NCI-H1417 treated with DMSO at 0.1 percent for 48 hours (cell line): ENCODE measurements around the gene C22orf39.

ENCODE experiments used
- DNase-seq: peaks from one replicate; lab custom pipeline; 2025; lab: John Stamatoyannopoulos, UW

Gene C22orf39

DNA sequence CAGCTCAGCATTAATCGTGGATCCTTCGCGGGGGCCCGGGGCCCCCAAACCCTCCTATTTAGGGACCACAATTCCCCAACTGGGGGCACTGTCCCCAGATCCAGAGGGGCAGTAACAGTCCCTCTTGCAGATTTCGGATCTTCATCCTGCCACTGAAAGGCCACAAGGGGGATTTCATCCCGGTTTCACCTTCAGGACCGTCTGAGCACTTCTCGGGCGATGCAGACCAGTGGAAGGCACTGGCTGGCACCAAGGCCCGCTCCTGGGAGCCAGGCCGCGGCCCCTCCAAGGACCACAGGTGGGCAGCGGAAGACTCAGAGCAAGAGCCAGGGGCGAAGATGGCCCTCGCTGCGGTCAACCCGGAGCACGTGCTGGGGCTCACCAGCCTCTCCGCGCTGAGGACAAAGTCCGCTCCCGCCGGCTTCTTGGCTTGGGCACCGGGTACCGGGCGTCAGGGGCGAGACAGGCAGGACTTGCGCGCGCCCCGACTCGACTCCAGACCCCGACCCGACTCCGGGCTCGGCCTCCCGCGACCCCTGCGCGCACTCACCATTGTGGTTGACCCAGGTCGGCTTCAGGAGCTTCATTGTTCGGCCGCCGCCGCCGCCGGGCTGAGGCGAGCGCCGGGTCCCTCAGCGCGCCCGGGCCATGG lies 16.5 kb downstream of the C22orf39 start:
- DNase-seq: no peak

DNA sequence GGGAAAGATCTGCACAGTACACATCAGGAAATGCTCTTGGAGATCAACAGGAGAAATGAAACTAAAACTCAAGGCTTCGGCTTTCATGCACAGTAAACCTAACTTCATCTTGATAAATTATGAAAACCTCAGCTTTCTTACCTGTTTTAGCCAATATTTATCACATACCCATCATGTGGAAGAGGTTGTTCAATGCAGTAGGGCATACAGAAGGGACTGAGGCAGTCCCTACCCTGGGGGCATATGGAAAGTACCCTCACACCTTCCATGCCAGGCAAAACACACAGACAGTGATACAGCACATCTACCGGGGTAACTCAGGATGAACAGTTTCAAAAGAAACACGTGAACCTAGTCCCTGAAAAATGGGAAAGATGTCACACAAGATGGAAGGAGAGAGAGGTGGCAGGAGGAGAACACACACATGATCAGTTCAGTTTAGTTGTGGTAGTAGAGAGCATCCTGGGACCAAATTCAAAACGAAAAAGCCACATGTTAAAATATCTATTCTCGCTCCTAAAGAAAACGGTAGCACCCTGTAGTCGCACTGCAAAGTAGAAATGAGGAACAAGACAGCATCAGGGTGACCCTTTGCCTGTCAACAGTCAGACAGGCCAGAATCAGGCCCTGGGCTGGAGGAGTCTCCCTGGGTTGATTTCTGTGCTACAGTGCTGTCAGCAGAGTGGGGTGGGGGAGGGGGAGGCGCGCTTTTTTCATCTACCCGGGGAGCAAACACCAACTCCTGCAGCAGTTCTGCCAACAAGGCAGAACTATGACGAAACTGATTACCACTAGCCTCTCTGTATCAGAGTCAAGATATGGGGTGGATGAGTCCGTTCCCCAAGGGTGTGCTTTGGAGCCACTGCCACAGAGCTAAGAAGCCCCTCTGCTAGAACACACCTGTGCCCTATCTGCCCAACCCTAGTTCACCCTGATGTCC lies 17.3 kb downstream of the C22orf39 start:
- DNase-seq: no peak

DNA sequence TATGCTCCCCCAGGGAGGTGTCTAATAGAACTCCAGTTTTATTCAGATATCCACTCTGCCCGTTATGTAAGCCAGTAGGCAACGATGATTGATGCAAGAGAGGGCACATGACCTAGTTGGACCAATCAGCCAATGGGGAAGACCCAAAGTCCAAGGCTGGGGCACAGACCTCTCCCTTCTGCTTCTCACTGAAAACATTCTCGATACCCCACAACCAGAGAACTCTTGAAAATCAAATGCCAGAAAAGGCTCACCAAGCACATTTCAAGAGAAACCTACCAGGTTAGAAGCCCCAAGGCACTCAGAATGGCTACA lies 23.4 kb downstream of the C22orf39 start:
- no peak for DNase-seq

DNA sequence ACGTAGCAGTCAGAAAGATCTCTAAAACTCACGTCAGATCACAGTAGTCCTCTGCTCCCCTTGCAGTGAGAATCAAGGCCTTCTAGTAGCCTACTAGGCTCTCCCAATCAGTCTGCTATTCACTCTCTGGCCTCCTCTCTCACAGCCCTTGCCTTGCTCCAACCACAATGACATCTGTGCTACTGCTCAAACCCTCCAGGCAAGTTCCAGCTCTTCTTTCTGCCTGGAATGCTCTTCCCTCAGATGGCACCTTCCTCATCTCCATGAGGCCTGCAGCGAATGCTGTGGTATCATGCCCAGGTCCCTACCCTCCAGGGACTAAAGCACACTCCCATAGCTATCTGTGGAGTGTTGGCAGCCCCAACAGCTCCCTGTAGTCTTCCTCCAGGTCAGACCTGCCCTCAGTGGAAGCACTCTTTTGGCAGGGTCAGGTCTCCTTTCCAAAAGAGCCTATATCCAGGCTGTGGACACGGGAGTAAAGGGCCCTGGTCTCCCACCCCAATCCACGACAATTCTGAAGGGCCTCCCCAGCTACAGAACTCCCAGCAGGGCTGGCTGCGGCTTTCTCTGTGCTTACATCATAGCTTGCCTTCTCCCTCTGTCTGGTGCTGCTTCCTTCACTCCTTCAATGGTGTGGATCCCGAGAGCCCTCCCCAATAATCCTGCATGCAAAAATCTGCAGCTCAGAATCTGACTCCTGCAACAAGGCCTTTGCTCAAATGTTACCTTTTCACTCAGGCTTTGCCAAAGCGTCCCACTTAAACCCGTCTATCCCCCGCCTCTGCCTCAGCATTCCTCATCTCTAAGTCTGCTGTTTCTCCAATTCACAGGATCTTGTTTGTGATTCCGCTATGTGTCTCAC lies 24.8 kb downstream of the C22orf39 start:
- no peak for DNase-seq

DNA sequence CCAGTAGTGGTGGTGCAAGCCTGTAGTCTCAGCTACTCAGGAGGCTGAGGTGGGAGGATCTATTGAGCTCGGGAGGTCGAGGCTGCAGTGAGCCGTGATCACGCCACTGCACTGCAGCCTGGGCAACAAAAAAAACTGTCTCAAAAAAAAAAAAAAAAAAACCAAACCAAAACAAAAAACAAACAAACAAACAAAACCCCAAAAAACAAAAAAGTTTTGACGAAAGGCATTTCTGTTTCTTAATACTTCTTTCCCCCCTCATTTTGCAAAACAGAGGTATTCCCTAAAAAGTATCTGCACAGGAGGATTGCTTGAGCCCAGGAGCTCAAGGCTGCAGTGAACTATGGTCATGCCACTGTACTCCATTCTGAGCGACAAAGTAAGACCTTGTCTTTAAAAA lies 27.2 kb downstream of the C22orf39 start:
- DNase-seq: no peak

DNA sequence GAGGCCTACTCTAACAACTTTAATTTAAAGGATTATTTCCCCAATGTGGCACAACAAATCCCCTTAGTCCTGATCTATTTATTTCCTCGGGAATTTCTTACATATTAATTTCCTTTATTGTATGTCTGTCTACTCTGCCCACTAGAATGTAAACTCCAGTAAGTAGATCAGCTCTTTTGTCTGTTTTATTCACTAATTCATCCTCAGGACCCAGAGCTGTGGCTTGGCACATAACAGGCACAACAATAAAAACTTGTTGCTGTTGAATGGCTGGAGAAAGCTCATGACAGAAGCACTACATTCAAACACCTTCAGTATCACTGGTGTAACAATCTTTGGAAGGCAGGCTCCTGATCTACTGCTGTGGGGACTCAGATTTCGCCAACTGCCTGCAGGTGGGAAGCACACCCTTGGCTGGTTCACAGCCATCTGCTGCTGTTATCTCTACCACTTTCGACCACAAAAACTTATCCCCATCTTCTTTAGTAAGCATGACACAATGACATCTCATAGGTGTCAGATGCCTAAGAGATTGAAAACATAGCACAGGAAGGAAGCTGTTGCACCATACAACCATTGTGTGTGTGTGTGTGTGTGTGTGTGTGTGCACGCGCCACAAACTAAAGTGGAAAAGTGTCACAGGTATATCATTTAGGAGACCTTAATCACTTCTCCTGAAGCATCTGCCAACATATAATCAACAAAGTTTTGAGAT lies 27.9 kb downstream of the C22orf39 start:
- no peak for DNase-seq

DNA sequence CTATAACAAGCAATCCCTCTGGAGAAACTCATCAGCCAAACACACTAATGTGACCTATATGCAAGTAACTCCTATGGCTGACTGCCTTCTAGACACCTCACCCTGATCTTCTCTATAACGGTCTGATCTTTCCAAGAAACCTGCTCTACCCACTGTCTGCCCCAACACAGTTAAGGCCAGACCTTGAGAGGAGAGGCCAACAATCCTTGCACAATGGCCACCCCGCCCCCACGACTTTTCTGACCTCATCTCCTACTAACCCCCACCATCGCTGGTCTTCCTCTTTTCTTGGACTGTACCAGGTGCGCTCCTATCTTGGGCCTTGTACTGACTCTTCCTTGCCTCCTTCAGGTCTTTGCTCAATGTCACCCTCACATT lies 28.4 kb downstream of the C22orf39 start:
- no peak for DNase-seq

DNA sequence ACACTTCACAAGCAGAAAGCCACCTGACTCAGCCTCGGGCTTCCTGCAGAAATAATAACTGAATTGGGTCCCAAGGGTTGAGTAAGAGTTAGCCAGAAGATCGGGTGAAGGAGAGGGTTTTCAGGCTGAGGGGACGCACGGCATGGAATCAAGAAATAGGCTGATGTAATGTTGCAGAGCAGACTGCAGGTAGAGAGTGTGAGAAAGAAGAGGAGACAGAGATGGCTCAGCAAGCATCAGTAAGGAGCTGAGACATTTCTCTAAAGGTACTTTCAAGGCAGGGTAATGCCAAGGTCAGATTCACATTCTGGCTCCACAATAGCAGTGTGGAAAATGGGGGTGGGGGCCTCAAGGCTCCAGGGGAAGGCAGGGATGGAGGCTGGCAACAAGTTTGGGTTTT lies 34.6 kb downstream of the C22orf39 start:
- DNase-seq: no peak

DNA sequence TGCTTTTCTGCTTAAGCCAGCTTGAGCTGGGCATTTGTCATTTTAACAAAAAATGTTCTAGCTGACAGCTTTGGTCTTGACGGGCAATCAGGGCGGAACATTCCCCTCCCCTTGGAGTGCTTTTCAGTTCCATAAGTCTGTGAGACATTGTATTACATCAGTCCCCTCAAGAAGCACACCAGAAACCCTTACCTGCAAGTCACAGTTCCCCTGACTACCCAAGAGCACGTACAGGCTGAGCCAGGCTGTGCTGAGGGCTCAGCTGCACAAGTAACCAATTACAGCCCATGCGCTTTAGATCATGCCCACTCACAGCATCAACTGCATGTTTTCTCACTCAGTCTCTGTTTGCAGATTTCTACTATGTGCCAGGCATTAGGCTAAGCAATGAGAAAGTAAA lies 35.0 kb downstream of the C22orf39 start:
- DNase-seq: no peak

DNA sequence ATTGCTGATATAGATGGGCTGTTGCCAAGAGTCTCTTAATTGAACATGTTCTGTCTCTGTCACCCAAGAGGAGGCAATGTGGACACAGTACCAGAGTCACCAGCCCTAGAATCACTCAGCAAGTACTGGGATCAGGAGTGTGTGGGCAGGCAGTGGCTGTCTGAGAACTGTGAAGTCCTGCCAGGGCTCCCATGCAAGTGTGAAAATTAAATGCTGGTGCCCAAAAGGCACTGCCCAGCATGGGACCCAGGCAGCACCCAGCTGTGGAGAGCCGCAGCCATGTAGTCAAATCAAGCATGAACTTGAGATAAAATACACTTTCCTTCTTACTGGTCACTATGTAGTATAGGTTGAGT lies 35.8 kb downstream of the C22orf39 start:
- DNase-seq: no peak

DNA sequence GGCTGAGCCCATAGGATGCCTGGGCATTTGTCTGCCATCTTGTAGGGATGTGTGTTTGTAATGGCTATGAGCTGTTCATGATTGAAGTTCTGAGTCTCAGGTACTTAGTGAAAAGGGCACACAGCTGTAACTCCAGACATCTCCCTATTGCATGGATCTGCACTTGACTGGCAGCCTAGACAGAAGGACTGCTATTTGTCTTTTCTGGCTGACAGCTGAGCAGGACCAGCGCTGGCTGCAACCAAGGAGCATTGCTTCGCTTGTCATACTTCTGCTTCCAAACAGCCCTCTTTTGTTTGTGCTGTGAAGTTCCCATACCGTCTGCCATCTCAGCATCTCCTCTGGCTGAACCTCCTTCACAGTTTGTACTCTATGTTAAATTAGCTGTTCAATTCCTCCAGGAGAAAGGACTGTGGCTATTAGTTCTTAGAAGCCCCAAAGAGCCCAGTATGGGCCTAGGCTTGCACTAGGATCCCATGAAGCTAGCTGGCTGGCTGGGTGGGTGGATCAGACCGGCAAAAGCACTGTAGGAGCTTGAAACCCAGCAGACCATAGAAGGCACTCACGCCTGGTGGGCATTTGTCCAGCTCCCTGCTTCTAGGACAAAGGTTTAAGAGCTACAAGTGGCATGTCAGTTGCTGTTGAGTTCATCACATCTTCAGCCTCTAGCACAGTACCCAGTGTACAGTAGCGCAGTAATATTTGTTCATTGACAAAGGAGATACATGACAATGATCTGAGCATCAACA lies 36.4 kb downstream of the C22orf39 start:
- no peak for DNase-seq

DNA sequence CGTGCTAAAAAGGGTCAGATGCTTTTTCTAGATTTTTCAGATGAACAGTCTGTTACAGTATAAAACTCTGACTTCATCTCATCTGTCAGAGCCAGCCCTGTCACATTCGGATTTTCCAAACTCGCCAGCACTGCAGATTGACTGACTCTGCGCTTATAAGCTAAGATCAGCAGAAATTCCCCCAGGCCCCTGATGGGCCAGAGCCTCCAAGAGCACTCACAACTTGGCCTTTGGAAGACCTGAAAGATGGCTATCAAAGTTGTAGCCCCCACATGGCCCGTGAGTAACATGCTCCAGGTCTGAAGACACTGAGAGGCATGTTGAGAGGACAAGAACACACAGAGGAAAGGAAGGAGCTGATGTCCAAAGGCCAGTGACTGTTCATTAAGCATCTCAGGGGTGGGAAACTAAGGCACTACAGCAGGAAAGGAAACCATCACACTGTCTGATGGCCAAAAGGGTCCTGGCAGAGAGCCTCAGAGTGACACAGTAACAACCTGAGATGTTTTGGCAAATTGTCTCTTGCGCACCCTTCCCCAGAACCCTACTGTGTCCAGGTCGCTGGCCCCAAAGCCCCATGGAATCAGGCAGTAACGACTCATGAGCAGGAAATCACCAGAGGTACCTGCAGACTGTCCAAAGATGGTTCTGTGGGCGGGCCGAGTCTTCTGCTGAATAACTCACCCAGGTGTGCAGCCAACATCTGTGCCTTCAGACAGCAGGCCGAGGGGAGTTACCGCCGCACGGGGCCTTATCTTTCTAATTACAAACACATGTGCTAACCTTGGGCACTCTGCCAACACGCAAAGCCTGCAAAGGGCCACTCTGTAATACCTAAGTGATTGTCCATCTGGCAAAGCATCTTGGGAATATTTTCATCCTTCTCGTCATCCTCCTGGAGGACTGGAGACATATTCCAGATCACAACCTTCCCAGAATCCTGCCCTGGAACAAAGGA lies 39.6 kb downstream of the C22orf39 start:
- no peak for DNase-seq

DNA sequence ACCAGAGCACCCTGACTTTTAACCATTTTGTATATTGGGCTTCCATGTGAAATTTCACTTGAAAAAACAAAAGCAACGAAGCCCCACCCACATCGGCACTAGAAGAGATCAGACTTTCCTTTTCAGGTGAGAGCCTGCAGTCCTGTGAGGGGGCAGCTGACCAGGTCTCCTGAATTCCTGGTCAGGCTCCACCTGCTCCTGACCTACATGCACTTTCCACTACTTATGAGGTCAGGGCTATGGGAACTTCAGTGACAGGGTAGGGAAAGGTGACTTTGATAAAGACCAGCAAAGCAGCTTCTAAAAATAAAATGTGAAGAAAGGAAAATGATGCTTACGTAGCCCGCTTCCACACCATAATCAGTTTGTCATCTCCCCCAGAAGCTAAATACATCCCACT lies 40.7 kb downstream of the C22orf39 start:
- no peak for DNase-seq

DNA sequence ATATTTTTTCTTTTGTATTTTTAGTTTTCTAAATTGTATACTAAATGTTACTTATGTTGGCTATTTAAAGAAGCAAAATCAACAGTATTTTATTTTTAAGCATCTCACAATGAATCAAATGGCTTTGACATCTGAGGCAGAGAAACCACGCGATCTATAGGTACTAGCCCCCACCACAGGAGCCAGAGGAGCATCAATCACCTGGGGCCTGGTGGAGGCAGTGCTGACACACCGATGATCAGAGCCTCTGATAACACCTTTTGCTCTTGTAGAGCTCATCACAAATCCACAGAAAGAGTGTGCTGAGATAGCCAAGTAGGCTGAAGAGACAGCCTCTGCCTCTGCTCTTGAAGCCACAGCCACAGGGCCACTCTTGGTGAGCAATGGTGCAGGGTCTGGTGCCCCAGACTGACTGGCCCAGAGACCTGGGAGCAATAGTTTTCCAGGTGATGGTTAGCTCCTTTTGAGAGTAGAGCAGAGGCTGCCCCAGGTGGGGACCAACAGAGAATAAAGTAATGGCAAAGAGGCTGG lies 41.2 kb downstream of the C22orf39 start:
- DNase-seq: no peak

DNA sequence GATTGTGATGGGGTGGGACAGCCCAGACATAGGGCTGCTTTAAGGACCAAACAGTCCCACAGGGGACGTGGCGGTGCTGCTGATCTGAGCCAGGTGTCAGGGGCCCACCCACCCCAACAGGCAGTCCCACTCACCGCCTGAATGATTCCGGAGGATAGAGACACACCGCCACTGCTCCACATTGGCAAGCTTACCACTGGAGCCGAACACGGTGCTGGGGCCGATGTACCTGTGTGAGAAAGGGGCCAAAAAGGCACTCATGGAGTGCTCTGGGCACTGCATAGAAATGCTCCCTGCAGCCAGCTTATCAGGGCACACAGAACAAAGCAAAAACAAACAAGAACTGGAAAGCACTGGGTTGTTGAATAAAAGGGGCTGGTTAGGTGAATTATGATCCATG lies 41.9 kb downstream of the C22orf39 start:
- DNase-seq: no peak

DNA sequence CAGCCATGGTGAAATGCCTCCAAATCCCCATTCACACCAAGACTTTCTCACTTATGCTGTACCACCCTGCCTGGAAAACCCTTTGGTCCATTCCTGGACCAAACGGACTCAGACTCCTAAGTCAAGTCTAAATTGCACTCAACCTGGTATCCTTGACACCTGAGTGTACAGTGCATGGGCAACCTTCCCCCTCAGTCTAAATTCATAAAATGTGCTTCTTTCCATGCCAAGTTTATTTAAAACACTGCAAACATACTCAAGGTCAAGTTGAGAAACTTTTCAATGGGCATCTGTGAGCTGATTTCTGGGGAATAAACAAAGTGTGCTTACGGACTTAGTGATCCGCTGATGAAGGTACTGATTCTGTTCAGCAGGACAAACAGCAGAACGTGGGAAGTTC lies 42.4 kb downstream of the C22orf39 start:
- no peak for DNase-seq

DNA sequence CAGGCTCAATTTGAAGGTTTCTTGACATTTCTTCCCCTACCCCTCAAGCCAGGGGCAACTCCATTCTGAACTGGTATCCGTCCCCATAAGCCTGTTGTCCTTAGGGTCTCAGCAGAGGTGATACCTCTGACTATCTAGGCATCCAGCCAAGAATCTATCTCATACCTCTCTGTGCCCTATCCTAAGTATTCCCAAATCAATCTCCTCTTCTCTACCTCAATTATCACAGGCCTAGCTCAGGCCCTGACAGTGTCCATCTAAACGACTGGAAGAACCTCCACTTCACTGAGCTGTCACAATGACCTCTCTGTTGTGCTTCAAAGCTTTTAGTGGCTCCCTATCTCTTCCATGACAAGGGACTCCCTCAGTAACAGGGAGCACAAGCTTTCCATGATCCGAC lies 42.8 kb downstream of the C22orf39 start:
- no peak for DNase-seq

DNA sequence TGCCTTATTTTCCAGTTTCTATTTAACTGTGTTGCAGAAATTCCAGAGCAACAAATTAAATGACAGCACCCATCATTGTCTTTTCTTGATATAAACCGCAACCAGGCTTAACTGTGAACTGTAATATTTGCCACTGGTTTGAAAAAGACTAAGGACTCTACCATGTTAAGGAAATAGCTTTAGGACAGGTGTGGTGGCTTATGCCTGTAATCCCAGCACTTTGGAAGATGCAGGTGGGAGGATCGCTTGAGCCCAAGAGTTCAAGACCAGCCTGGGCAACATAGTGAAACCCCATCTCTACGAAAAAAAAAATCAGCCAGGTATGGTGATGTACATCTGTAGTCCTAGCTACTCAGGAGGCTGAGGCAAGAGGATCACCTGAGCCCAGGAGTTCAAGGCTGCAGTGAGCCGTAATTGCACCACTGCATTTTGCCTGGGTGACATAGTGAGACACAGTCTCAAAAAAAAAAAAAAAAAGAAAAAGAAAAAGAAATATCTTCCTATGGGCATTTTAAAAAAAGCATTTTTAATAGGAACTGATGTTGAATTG lies 44.8 kb downstream of the C22orf39 start:
- no peak for DNase-seq

DNA sequence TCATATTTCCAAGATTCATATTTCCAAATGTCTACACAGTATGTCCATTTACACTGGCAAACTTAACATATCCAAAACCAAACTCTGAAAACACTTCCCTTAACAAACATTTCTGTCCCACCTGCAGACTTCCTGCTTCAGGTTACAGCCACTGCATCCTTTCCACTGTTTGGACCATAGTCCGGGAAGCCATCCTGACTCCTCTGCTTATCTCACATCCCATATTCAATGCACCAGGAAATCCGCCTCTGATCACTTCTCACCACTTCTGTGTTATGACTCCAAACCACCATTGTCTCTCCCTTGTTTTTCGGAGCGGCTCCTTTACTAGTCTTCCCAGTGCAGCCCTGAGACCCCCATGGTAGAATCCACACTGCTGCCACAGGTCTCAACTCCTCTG lies 46.0 kb downstream of the C22orf39 start:
- DNase-seq: no peak

DNA sequence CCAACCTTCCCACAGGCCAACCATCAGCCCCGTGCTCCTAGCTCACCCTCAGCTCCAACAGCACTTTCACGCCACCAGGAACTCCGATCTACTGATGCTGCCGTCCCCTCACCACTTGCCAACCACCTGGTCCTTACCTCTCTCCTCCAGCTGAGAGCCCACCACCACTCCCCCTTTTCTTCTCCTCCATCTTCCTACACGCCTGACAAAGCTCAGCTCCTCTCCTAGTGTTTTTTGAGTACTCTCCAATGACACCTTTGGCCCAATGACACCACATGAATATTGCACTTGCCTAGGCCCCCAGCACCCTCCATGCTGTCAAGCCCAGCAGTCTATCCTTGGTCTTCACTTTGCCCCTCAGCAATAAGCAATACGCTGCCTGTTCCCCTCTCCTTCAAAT lies 46.6 kb downstream of the C22orf39 start:
- no peak for DNase-seq
